ENCODE data around the gene PIP5K1C. TPM values are rescaled to one million over a fixed set of nuclear protein-coding genes. Genes with fewer than 3 reads are reported as not detected.

PIP5K1C gene
- total and polyA plus RNA-seq, 9 of the 15 experiments (the other 6 are each of a cell fraction or from before 2014, with no cell fraction given), result 0.38 to 22.1 (median 4.1) TPM

GRCh38 chr19:3719868-3720267, 19.6 kb upstream of the PIP5K1C start:
- no peaks in the 10 kb centered on the region for H3K9me3 ChIP-seq (replicated peaks; ENCODE audit: control insufficient read depth, insufficient read depth, low read depth, low read length)
- H3K27ac ChIP-seq (ENCODE audit: extremely low read depth, low read depth, low read length), result no peak overlapping the region
- H3K4me3 ChIP-seq, result no peak overlapping the region
- in situ Hi-C loops (cut with MboI), result no loop called here
- H3K4me2 ChIP-seq (ENCODE audit: insufficient read depth, low read length), result no peak overlapping the region
- intact Hi-C loops (cut with micrococcal nuclease), result loop anchor here (2.0 to 5.0 kb wide), 3 partner anchors 43 to 127 kb away; partner anchors contain the start of gene MRPL54
- CTCF ChIA-PET (ENCODE audit: low intra/inter-chr PET ratio), result interaction anchor here (1.6 kb wide), 1 partner anchor 54 kb away, joined by 8 read pairs; no protein-coding TSS in a partner anchor
- H3K4me1 ChIP-seq (replicated peaks in 1 of 2; ENCODE audit: control insufficient read depth in 2 of 2, insufficient read depth in 2 of 2, low read length in 2 of 2), result peaks cover 7 to 31% of the 10 kb centered on the region in 2 experiments; a peak in 3 of 5 replicates
- whole genome bisulfite sequencing (ENCODE audit: insufficient coverage, low coverage, missing lambda C conversion rate), result 80% methylated on average over 4 of the region's 4 CpGs
- H2AFZ ChIP-seq (ENCODE audit: low read depth, low read length), result no peak overlapping the region
- POLR2A ChIA-PET, result interaction anchor here (1.2 kb wide), 1 partner anchor 10 kb away, joined by 3 read pairs; no protein-coding TSS in a partner anchor
- FAIRE-seq (no peak), DNase-seq (ENCODE audit: extremely low read depth in 1 of 4, low spot score in 3 of 4) (no peak), ATAC-seq (no peak)
- H4K20me1 ChIP-seq (replicated peaks; ENCODE audit: control insufficient read depth, insufficient read depth, low read length), result no peaks in the 10 kb centered on the region
- no peaks in the 10 kb centered on the region for H3K36me3 ChIP-seq (ENCODE audit: control insufficient read depth, insufficient read depth, low read length)
- BruUV-seq (replicated peaks), result no TSS peak
- no peaks in the 10 kb centered on the region for H3K9me1 ChIP-seq (ENCODE audit: control insufficient read depth, insufficient read depth, low read length)
- H3K9ac ChIP-seq (ENCODE audit: insufficient read depth in 1 of 2, low read depth in 2 of 2, low read length in 2 of 2), result no peak overlapping the region
- H3K79me2 ChIP-seq (ENCODE audit: control insufficient read depth, insufficient read depth, low read length), result no peaks in the 10 kb centered on the region
- H3K27me3 ChIP-seq (ENCODE audit: control insufficient read depth in 2 of 2, insufficient read depth in 2 of 2, low read length in 2 of 2), result no peaks in the 10 kb centered on the region
- TF ChIP-seq RCOR1 (IDR thresholded peaks at IDR 0.05; ENCODE audit: borderline replicate concordance in 1 of 2, low read depth in 2 of 2, low read length in 2 of 2) (peak; percentile 10 to 35; a peak in 2 of 4 replicates), CBFB (CRISPR knock-in tag; IDR thresholded peaks at IDR 0.05) (no peak), PML (IDR thresholded peaks at IDR 0.05; ENCODE audit: low read length) (no peak), HDAC2 (IDR thresholded peaks at IDR 0.05) (peak; percentile 88), ZFP36 (IDR thresholded peaks at IDR 0.05; ENCODE audit: low read depth, low read length, partially characterized antibody) (peak; percentile 83), ELK1 (CRISPR knock-in tag; IDR thresholded peaks at IDR 0.05) (no peak), RBBP5 (IDR thresholded peaks at IDR 0.05; ENCODE audit: borderline replicate concordance, insufficient read depth, low read length, poor library complexity, severe bottlenecking) (no peak), PHF20 (IDR thresholded peaks at IDR 0.05; ENCODE audit: partially characterized antibody) (peak; percentile 22), SNAPC5 (CRISPR knock-in tag; IDR thresholded peaks at IDR 0.05) (no peak), HSF4 (CRISPR knock-in tag; IDR thresholded peaks at IDR 0.05; ENCODE audit: borderline replicate concordance) (no peak), STAG1 (CRISPR knock-in tag; IDR thresholded peaks at IDR 0.05; ENCODE audit: borderline replicate concordance) (no peak), CBX3 (IDR thresholded peaks at IDR 0.05; ENCODE audit: borderline replicate concordance in 1 of 2, low read length in 2 of 2) (peak in 1 of 2 experiments; percentile 83; a peak in 2 of 3 replicates), BCOR (IDR thresholded peaks at IDR 0.05) (peak; percentile 99), ZBTB11 (CRISPR knock-in tag; IDR thresholded peaks at IDR 0.05) (no peak), PTBP1 (IDR thresholded peaks at IDR 0.05; ENCODE audit: low read depth, low read length) (peak; percentile 83; the same call in 1 of the 2 replicates), ZNF121 (CRISPR knock-in tag; conservative IDR thresholded peaks at IDR 0.05) (peak; percentile 77), MYNN (IDR thresholded peaks at IDR 0.05) (no peak), MYNN (CRISPR knock-in tag; IDR thresholded peaks at IDR 0.05) (no peak)
